BE2C (cell line): ENCODE data around the gene LAPTM5.

Experiments used
- DNase-seq: peaks from one replicate; pipeline ENCODE4 v3.0.0-alpha.2; 2020
- H3K27me3 ChIP-seq: fragments of 250-450 bp; sonication (Bioruptor Pico); 2 replicates; pipeline ENCODE4 v1.5.1; 2020; ENCODE audit warnings: mild to moderate bottlenecking
- H3K36me3 ChIP-seq: fragments of 250-450 bp; sonication (Bioruptor Pico); 2 replicates; pipeline ENCODE4 v1.5.1; 2020; ENCODE audit warnings: mild to moderate bottlenecking
- H3K4me1 ChIP-seq: fragments of 250-450 bp; sonication (Bioruptor Pico); 2 replicates; pipeline ENCODE4 v1.5.1; 2020
- H3K4me3 ChIP-seq: 2 replicates; pipeline ENCODE4 v1.5.1; 2011; ENCODE audit warnings: low read depth, low read length
- H3K9me3 ChIP-seq: fragments of 250-450 bp; sonication (Bioruptor Pico); 2 replicates; pipeline ENCODE4 v1.5.1; 2020
- CTCF ChIP-seq: IDR thresholded peaks from 2 replicates; pipeline ENCODE4 v1.5.1; 2012; ENCODE audit warnings: mild to moderate bottlenecking, low read depth, low read length

LAPTM5 gene

GRCh38 chr1:30727824-30728223 lies 29.8 kb downstream of the LAPTM5 start:
- Histone ChIP-seq H3K4me3 (no peak overlapping the region), H3K27me3 (no peaks in the 10 kb centered on the region), H3K9me3 (no peaks in the 10 kb centered on the region), H3K36me3 (no peaks in the 10 kb centered on the region), H3K4me1 (no peaks in the 10 kb centered on the region)
- TF ChIP-seq CTCF = no peak
- no peak for DNase-seq

- H3K4me1 ChIP-seq = no peaks in the 10 kb centered on the region
- H3K4me3 ChIP-seq = no peak overlapping the region
- H3K27me3 ChIP-seq = no peaks in the 10 kb centered on the region
- H3K36me3 ChIP-seq = no peaks in the 10 kb centered on the region
- H3K9me3 ChIP-seq = no peaks in the 10 kb centered on the region
- no peak for DNase-seq
- no peak for TF ChIP-seq CTCF
Measured at GRCh38 chr1:30726773-30727684, 30.5 kb downstream of the LAPTM5 start.

- DNase-seq = no peak
- no peaks in the 10 kb centered on the region for H3K27me3 ChIP-seq
- no peaks in the 10 kb centered on the region for H3K9me3 ChIP-seq
- no peak for TF ChIP-seq CTCF
- no peak overlapping the region for H3K4me3 ChIP-seq
- no peaks in the 10 kb centered on the region for H3K36me3 ChIP-seq
- no peaks in the 10 kb centered on the region for H3K4me1 ChIP-seq
Measured at GRCh38 chr1:30726236-30726635, 31.3 kb downstream of the LAPTM5 start.

GRCh38 chr1:30725450-30726095 lies 32.0 kb downstream of the LAPTM5 start:
- Histone ChIP-seq H3K4me3 (no peak overlapping the region), H3K27me3 (no peaks in the 10 kb centered on the region), H3K36me3 (no peaks in the 10 kb centered on the region), H3K4me1 (no peaks in the 10 kb centered on the region), H3K9me3 (no peaks in the 10 kb centered on the region)
- DNase-seq = no peak
- no peak for TF ChIP-seq CTCF

GRCh38 chr1:30724655-30725421 lies 32.7 kb downstream of the LAPTM5 start:
- Histone ChIP-seq H3K4me3 (no peak overlapping the region), H3K27me3 (no peaks in the 10 kb centered on the region), H3K4me1 (no peaks in the 10 kb centered on the region), H3K9me3 (no peaks in the 10 kb centered on the region), H3K36me3 (no peaks in the 10 kb centered on the region)
- DNase-seq = no peak
- no peak for TF ChIP-seq CTCF
